T-helper 1 cell treated with Interleukin-12 subunit alpha and Interleukin-12 subunit beta and Interleukin-4 antibody, amounts not matched to agents 30 μg/mL and 1 μg/mL, for 36 hours (primary cell): Measurements from ENCODE around the gene ETHE1.
"Not testable (repeated sequence)": the region's sequence is repeated elsewhere in the genome, so short reads cannot be mapped to it uniquely, and the experiment has no call there.

Source experiments
- H3K27ac Mint-ChIP-seq: one replicate; pipeline ENCODE4 v1.8.0; 2021; ENCODE audit warnings: mild to moderate bottlenecking, mixed read lengths
- H3K27me3 Mint-ChIP-seq: one replicate; pipeline ENCODE4 v1.8.0; 2021; ENCODE audit warnings: low read depth, mixed read lengths
- H3K36me3 Mint-ChIP-seq: one replicate; pipeline ENCODE4 v1.8.0; 2021; ENCODE audit warnings: low read depth, mixed read lengths
- H3K4me1 Mint-ChIP-seq: one replicate; pipeline ENCODE4 v1.8.0; 2021; ENCODE audit warnings: low read depth, mixed read lengths
- H3K4me3 Mint-ChIP-seq: one replicate; pipeline ENCODE4 v1.8.0; 2021; ENCODE audit warnings: mild to moderate bottlenecking, moderate library complexity, mixed read lengths
- H3K9me3 Mint-ChIP-seq: one replicate; pipeline ENCODE4 v1.8.0; 2021; ENCODE audit warnings: mixed read lengths

Gene ETHE1

DNA sequence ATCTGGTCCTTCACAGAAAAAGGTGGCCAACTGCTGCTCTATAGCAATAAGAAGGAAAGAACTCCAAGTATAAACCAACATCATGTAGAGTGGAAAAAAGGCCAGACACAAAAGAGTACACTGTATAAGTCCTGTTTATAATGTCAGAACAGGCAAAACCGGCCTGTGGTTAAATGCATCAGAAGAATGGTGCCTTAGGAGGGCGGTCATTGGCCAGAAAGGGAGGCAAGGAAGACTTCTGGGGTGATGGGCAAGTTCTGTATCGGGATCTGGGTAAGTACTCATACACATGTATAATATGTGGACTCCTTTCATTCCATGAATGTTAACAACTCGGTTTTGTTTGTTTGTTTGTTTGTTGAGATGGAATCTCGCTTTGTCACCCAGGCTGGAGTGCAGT lies 4.1 kb downstream of the ETHE1 start:
- Mint-ChIP-seq H3K4me1 (peaks cover 23% of the 10 kb centered on the region), H3K9me3 (no peaks in the 10 kb centered on the region), H3K4me3 (no peak overlapping the region), H3K27ac (no peak overlapping the region), H3K36me3 (peaks cover 6% of the 10 kb centered on the region), H3K27me3 (no peaks in the 10 kb centered on the region)

GRCh38 chr19:43519436-43520088 lies 7.4 kb downstream of the ETHE1 start:
- H3K4me1 Mint-ChIP-seq: peaks cover 10% of the 10 kb centered on the region
- H3K27ac Mint-ChIP-seq: peak overlapping the region; percentile 51
- peaks cover 11% of the 10 kb centered on the region for H3K36me3 Mint-ChIP-seq
- no peaks in the 10 kb centered on the region for H3K27me3 Mint-ChIP-seq
- H3K4me3 Mint-ChIP-seq: no peak overlapping the region
- no peaks in the 10 kb centered on the region for H3K9me3 Mint-ChIP-seq

DNA sequence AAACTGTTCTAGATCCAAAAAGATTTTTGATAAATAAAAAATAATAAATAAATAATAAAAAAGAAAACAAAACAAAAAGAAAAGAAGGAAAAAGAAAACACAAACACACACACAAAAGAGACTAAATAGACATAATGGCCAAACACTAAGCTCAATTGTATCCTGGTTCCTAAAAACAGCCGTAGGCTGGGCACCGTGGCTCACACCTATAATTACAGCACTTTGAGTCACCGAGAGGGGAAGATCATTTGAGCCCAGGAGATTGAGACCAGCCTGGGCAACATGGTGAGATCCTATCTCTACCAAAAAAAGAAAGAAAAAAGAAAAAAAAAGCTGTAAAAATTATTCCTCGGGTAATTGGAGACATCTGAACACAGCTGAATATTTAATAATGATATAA lies 8.9 kb downstream of the ETHE1 start:
- Mint-ChIP-seq H3K27ac (peak overlapping the region; percentile 46), H3K27me3 (no peaks in the 10 kb centered on the region), H3K9me3 (no peaks in the 10 kb centered on the region), H3K4me3 (no peak overlapping the region), H3K36me3 (peaks cover 14% of the 10 kb centered on the region), H3K4me1 (peaks cover 9% of the 10 kb centered on the region)

GRCh38 chr19:43512399-43512798 lies 14.6 kb downstream of the ETHE1 start:
- H3K9me3 Mint-ChIP-seq, H3K4me3 Mint-ChIP-seq, H3K4me1 Mint-ChIP-seq, H3K27ac Mint-ChIP-seq, H3K27me3 Mint-ChIP-seq: not testable (repeated sequence)
- peaks cover 39% of the 10 kb centered on the region for H3K36me3 Mint-ChIP-seq

DNA sequence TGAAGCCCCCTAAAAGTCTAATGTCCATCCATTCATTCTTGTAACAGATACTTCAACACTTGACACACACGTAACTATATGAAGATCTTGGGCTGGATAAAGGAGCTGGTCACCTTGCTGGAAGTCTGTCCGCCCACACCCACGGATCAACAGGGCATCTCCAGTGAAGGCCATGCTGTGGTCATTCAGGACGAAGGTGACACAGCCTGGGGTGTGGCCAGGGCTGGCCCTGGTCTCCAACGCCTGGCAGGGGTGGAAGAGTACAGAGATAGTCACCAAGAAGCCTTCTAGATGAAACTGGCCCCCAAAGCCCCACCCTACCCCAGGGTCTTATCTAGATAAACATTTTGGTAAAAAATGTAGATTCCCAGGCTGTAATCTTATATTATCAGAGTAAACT lies 15.7 kb downstream of the ETHE1 start:
- H3K36me3 Mint-ChIP-seq: peaks cover 41% of the 10 kb centered on the region
- H3K27me3 Mint-ChIP-seq: no peaks in the 10 kb centered on the region
- no peak overlapping the region for H3K27ac Mint-ChIP-seq
- no peaks in the 10 kb centered on the region for H3K9me3 Mint-ChIP-seq
- H3K4me3 Mint-ChIP-seq: no peak overlapping the region
- no peaks in the 10 kb centered on the region for H3K4me1 Mint-ChIP-seq

DNA sequence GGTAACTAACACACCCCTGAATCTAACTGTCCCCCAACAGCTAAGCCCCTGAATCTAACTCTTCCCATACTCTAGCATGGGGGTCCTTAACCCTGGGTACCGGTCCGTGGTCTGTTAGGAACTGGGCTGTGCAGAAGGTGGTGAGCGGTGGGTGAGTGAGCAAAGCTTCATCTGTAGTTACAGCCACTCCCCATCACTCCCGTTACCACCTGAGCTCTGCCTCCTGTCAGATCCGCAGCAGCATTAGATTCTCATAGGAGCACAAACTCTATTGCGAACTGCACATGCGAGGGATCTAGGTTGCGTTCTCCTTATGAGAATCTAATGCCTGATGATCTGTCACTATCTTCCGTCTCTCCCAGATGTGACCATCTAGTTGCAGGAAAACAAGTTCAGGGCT lies 16.3 kb downstream of the ETHE1 start:
- H3K27ac Mint-ChIP-seq: no peak overlapping the region
- peaks cover 5% of the 10 kb centered on the region for H3K4me1 Mint-ChIP-seq
- peaks cover 45% of the 10 kb centered on the region for H3K36me3 Mint-ChIP-seq

DNA sequence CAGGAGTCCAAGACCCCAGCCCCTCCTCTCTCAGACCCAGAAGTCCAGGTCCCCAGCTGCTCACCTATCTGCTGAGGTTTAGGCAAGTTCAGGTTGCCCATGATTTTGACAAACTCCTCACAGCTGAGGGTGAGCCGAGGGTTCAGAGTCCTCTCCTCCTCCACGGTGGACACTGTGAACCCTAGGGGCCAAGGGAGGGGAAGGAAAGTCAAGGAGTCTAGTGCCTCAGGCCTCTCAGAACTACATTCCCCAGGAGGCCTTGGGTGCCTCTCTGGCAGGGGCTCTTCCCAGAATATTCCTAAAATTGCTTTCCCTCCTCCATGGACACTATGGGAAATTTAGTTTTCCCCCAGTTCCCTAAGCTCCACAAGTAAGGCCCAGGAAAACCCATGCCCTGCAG lies 19.1 kb downstream of the ETHE1 start:
- Mint-ChIP-seq H3K9me3 (no peaks in the 10 kb centered on the region), H3K36me3 (peaks cover 49% of the 10 kb centered on the region), H3K27me3 (no peaks in the 10 kb centered on the region), H3K4me1 (peaks cover 19% of the 10 kb centered on the region), H3K4me3 (no peak overlapping the region), H3K27ac (no peak overlapping the region)

More for the DNA sequence above, 16.3 kb downstream of the ETHE1 start:
- no peaks in the 10 kb centered on the region for H3K27me3 Mint-ChIP-seq
- H3K4me3 Mint-ChIP-seq: no peak overlapping the region
- no peaks in the 10 kb centered on the region for H3K9me3 Mint-ChIP-seq

- Mint-ChIP-seq H3K9me3 (no peaks in the 10 kb centered on the region), H3K4me3 (no peak overlapping the region), H3K36me3 (peaks cover 43% of the 10 kb centered on the region), H3K27ac (no peak overlapping the region), H3K27me3 (no peaks in the 10 kb centered on the region), H3K4me1 (peaks cover 21% of the 10 kb centered on the region)
Observed at GRCh38 chr19:43506629-43507028, 20.4 kb downstream of the ETHE1 start.

DNA sequence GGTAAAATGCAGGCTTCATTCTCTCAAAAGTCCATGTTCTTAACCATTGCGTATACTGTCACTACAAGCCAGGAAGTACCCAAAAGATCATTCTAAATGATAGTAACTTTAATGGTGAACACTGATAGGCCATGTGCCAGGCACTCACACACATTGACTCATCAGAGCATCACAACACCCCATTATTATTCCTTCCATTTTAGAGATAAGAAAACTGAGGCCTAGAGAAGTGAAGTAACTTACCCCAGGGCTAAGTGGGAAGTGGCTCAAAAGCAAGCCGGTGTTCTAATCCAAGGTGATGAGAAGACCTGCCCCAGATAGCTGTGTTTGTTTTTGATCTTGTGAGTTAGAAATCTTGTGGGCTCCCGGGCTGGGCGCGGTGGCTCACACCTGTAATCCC lies 21.1 kb downstream of the ETHE1 start:
- H3K27me3 Mint-ChIP-seq: no peaks in the 10 kb centered on the region
- no peaks in the 10 kb centered on the region for H3K9me3 Mint-ChIP-seq
- H3K4me3 Mint-ChIP-seq: peak overlapping the region; percentile 40
- H3K27ac Mint-ChIP-seq: peak overlapping the region; percentile 75
- H3K36me3 Mint-ChIP-seq: peaks cover 38% of the 10 kb centered on the region
- H3K4me1 Mint-ChIP-seq: peaks cover 21% of the 10 kb centered on the region

- peak overlapping the region; percentile 78 for H3K27ac Mint-ChIP-seq
- H3K4me1 Mint-ChIP-seq: peaks cover 22% of the 10 kb centered on the region
- H3K4me3 Mint-ChIP-seq: peak overlapping the region; percentile 30
- no peaks in the 10 kb centered on the region for H3K27me3 Mint-ChIP-seq
- H3K9me3 Mint-ChIP-seq: no peaks in the 10 kb centered on the region
- peaks cover 33% of the 10 kb centered on the region for H3K36me3 Mint-ChIP-seq
Observed at GRCh38 chr19:43505186-43505456, 21.9 kb downstream of the ETHE1 start.

GRCh38 chr19:43504426-43505185 lies 22.4 kb downstream of the ETHE1 start, which contains the start of gene PHLDB3:
Gene PHLDB3 (minus strand): TSS chr19:43504746. CDS start chr19:43504118, 628 bp downstream.
- H3K36me3 Mint-ChIP-seq: peaks cover 29% of the 10 kb centered on the region

GRCh38 chr19:43503501-43504425 lies 23.2 kb downstream of the ETHE1 start:
- peak overlapping the region; percentile 95 for H3K4me3 Mint-ChIP-seq
- peak overlapping the region; percentile 96 for H3K27ac Mint-ChIP-seq
- peaks cover 26% of the 10 kb centered on the region for H3K36me3 Mint-ChIP-seq
- H3K27me3 Mint-ChIP-seq: no peaks in the 10 kb centered on the region
- H3K4me1 Mint-ChIP-seq: peaks cover 23% of the 10 kb centered on the region
- H3K9me3 Mint-ChIP-seq: no peaks in the 10 kb centered on the region

More at GRCh38 chr19:43504426-43505185, 22.4 kb downstream of the ETHE1 start, which contains the start of gene PHLDB3:
- Mint-ChIP-seq H3K9me3 (no peaks in the 10 kb centered on the region), H3K4me1 (peaks cover 23% of the 10 kb centered on the region), H3K27me3 (no peaks in the 10 kb centered on the region), H3K4me3 (peak within 1 kb of the TSS; percentile 95), H3K27ac (peak within 1 kb of the TSS; percentile 96)

DNA sequence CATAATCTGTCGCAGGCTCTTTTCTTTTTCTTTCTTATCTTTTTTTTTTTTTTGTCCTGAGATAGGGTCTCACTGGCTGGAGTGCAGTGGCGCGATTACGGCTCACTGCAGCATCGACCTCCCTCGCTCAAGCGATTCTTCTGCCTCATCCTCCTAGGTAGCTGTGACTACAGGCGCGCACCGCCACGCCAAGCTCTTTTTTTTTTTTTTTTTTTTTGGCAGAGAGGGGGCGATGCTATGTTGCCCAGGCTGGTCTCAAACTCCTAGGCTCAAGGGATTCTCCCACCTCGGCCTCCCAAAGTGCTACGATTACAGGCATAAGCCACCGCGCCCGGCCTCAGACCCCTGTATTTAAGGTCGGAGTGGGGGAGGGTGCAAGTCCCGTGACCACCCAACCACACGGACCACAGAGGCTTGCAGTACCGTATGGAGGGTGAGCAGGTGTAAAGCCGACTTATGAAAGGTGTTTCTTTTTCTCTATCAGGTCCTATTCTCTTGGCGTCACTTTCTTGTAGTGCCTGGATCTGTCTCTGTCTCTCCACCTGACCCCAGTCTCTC lies 24.5 kb downstream of the ETHE1 start:
- peaks cover 24% of the 10 kb centered on the region for H3K4me1 Mint-ChIP-seq
- H3K9me3 Mint-ChIP-seq: no peaks in the 10 kb centered on the region
- H3K27me3 Mint-ChIP-seq: no peaks in the 10 kb centered on the region
- H3K27ac Mint-ChIP-seq: no peak overlapping the region
- H3K4me3 Mint-ChIP-seq: peak overlapping the region; percentile 95
- H3K36me3 Mint-ChIP-seq: peaks cover 19% of the 10 kb centered on the region

DNA sequence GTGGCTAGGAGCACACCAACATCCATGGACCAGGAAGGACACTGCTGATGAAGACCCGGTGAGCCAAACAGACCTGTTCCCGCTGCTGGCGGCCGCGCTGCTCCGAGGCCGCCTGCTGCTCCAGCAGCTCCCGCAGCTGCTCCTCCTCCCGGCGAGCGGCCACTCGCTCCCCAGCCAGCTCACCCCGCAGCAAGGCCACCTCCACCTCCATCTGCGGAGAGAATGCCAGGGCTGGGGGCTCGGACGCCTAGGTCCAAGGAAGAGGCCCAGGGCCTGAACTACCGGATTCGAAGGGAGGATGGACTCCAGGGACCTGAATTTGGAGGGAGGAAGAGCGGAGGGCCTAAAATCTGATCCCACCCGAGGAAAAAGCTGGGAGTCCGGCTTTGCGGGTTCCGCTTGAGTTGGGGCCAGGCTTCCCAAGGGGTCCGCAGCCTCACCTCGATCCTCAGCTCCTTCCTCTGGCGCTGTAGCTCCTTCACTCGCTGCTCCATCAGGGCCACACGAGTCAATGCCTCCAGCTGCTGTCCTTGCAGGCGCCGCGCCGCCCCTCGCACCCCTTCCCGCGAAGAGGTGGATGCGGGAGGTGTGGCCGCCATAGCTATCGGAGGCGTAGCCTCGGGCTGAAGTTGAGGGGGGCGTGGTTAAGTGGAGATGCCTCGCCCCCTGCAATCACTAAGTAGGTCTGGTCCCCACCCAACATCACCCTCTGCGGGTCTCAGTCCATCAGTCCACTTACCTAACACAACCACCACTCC lies 25.2 kb downstream of the ETHE1 start:
- Mint-ChIP-seq H3K36me3 (peaks cover 19% of the 10 kb centered on the region), H3K27ac (no peak overlapping the region), H3K4me1 (peaks cover 24% of the 10 kb centered on the region), H3K9me3 (no peaks in the 10 kb centered on the region), H3K27me3 (no peaks in the 10 kb centered on the region), H3K4me3 (no peak overlapping the region)
